DND-41 (cell line): Measurements from ENCODE around the gene KCNQ1OT1.

Experiments used
- EZH2 ChIP-seq: IDR thresholded peaks from 3 replicates; pipeline ENCODE4 v1.6.1; 2012; ENCODE audit warnings: borderline replicate concordance, low read depth, mild to moderate bottlenecking, moderate library complexity, low read length, inconsistent platforms; ENCODE audit not compliant: severe bottlenecking
- TF ChIP-seq, protein P1 (sequence below): IDR thresholded peaks from 2 replicates; pipeline ENCODE4 v1.5.1; 2012; ENCODE audit warnings: borderline replicate concordance, low read length, moderate library complexity, mild to moderate bottlenecking; ENCODE audit not compliant: poor library complexity, severe bottlenecking; ENCODE audit errors: extremely low read depth

DNA sequence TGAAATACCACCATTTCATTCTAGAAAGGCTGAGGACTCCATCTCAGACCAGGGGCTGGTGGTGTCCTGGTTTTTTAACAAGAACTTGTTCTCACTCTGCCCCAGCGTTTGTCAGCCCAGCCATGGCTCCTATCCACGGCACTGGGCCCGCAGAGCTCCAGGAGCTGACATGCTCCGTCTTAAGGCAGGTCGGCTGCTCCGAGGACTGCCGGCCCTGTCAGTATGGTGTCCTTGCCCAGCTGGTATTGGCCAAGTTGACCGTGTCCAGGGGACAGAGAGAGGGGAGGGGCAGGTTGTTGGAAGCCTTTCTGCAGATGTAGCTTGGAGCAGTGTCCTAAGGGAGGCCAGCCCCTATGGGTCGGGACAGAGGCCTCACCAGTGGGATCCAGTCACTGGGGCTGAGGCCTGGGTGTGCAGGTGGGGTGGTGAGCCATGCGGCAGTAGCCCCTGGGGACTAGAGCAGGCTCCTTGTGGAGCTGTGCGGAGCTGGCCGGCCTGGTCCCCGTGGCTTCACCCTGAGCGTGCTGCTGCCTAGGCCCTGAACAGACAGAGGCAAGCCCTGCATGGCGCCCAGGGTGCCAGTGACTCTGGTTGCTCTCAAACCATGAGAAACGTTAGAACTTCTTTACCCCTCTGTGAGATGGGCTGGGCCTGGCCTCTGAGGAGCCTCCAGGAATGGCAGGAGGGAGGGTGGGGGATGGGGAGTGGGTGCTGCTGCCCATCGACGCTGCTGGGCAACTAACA lies 39.9 kb upstream of the KCNQ1OT1 start:
- TF ChIP-seq, protein P1, sequence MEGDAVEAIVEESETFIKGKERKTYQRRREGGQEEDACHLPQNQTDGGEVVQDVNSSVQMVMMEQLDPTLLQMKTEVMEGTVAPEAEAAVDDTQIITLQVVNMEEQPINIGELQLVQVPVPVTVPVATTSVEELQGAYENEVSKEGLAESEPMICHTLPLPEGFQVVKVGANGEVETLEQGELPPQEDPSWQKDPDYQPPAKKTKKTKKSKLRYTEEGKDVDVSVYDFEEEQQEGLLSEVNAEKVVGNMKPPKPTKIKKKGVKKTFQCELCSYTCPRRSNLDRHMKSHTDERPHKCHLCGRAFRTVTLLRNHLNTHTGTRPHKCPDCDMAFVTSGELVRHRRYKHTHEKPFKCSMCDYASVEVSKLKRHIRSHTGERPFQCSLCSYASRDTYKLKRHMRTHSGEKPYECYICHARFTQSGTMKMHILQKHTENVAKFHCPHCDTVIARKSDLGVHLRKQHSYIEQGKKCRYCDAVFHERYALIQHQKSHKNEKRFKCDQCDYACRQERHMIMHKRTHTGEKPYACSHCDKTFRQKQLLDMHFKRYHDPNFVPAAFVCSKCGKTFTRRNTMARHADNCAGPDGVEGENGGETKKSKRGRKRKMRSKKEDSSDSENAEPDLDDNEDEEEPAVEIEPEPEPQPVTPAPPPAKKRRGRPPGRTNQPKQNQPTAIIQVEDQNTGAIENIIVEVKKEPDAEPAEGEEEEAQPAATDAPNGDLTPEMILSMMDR: no peak
- TF ChIP-seq EZH2: no peak
